MG63 (cell line): ENCODE measurements around the gene SGCD. TPM values are rescaled to one million over a fixed set of nuclear protein-coding genes. Genes with fewer than 3 reads are reported as not detected.

ENCODE experiments used
- DNase-seq: peaks from one replicate; pipeline ENCODE4 v3.0.0-alpha.2; 2020
- H3K27me3 ChIP-seq: fragments of 250-450 bp; sonication (Bioruptor Pico); 2 replicates; pipeline ENCODE4 v1.5.1; 2020; ENCODE audit warnings: mild to moderate bottlenecking, moderate library complexity
- H3K36me3 ChIP-seq: fragments of 250-450 bp; sonication (Bioruptor Pico); 2 replicates; pipeline ENCODE4 v1.5.1; 2020; ENCODE audit warnings: mild to moderate bottlenecking, moderate library complexity
- H3K4me3 ChIP-seq: fragments of 250-450 bp; sonication (Bioruptor Pico); 2 replicates; pipeline ENCODE4 v1.5.1; 2020; ENCODE audit warnings: mild to moderate bottlenecking, moderate library complexity
- H3K9me3 ChIP-seq: fragments of 250-450 bp; sonication (Bioruptor Pico); 2 replicates; pipeline ENCODE4 v1.5.1; 2020; ENCODE audit warnings: mild to moderate bottlenecking, moderate library complexity
- total RNA-seq: library from RNA; depleted of rRNA; stranded (reverse); fragments of >200 nt; shearing (Covaris generic); gene quantifications from 2 replicates; pipeline ENCODE4 v1.2.3, GENCODE V29; 2014; ENCODE audit warnings: low replicate concordance

The SGCD gene
- total RNA-seq, 1 experiment from 2014 or later, result 0.49 TPM

GRCh38 chr5:156388233-156388632 is 61.3 kb downstream of the SGCD start:
- Histone ChIP-seq H3K27me3 (no peaks in the 10 kb centered on the region), H3K9me3 (no peaks in the 10 kb centered on the region), H3K36me3 (no peaks in the 10 kb centered on the region), H3K4me3 (no peak overlapping the region)
- no peak for DNase-seq

GRCh38 chr5:156391139-156391538 is 64.2 kb downstream of the SGCD start:
- no peaks in the 10 kb centered on the region for H3K9me3 ChIP-seq
- H3K4me3 ChIP-seq, result no peak overlapping the region
- no peak for DNase-seq
- no peaks in the 10 kb centered on the region for H3K36me3 ChIP-seq
- H3K27me3 ChIP-seq, result no peaks in the 10 kb centered on the region

GRCh38 chr5:156393980-156394379 is 67.0 kb downstream of the SGCD start:
- Histone ChIP-seq H3K4me3 (no peak overlapping the region), H3K27me3 (no peaks in the 10 kb centered on the region), H3K9me3 (no peaks in the 10 kb centered on the region), H3K36me3 (no peaks in the 10 kb centered on the region)
- no peak for DNase-seq

DNA sequence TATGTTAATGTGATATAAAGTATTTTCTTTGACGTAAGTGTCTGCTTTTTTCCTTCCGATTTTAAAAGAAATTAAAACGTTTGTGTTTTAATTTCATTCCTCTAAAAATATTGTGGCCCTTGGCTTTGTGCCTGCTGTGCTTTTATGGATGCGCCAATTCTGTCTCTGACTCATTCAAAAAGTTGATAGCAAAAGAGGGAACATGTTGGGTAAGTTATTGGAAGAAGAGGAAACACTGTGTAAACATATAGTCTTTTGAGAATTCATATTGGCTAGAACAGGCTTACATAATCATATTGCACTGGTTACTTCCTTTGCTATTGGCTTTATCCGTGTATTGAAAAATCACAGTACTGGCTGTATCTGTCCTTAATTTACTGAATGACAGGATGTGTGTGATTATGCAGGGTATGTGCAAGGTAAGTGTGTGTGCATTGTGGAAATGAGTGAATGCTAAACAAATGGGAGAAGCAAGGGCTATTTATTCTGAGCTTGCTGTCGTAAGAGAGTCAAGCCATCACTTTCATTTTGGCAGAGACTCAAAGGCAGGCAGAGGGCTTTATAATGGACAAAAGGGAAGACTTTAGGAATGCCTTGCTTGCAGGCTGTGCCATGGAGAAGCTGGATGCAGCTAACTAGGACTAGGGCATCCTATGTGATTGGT is 67.8 kb downstream of the SGCD start:
- Histone ChIP-seq H3K27me3 (no peaks in the 10 kb centered on the region), H3K36me3 (no peaks in the 10 kb centered on the region), H3K9me3 (no peaks in the 10 kb centered on the region), H3K4me3 (no peak overlapping the region)
- no peak for DNase-seq

- no peak for DNase-seq
- Histone ChIP-seq H3K36me3 (no peaks in the 10 kb centered on the region), H3K9me3 (no peaks in the 10 kb centered on the region), H3K27me3 (no peaks in the 10 kb centered on the region), H3K4me3 (no peak overlapping the region)
These were observed 68.3 kb downstream of the SGCD start for GRCh38 chr5:156395306-156395675.

GRCh38 chr5:156396063-156396829 is 69.3 kb downstream of the SGCD start:
- Histone ChIP-seq H3K27me3 (no peaks in the 10 kb centered on the region), H3K36me3 (no peaks in the 10 kb centered on the region), H3K9me3 (no peaks in the 10 kb centered on the region), H3K4me3 (no peak overlapping the region)
- no peak for DNase-seq

GRCh38 chr5:156396830-156397081 is 69.8 kb downstream of the SGCD start:
- DNase-seq, result no peak
- Histone ChIP-seq H3K36me3 (no peaks in the 10 kb centered on the region), H3K4me3 (no peak overlapping the region), H3K9me3 (no peaks in the 10 kb centered on the region), H3K27me3 (no peaks in the 10 kb centered on the region)

DNA sequence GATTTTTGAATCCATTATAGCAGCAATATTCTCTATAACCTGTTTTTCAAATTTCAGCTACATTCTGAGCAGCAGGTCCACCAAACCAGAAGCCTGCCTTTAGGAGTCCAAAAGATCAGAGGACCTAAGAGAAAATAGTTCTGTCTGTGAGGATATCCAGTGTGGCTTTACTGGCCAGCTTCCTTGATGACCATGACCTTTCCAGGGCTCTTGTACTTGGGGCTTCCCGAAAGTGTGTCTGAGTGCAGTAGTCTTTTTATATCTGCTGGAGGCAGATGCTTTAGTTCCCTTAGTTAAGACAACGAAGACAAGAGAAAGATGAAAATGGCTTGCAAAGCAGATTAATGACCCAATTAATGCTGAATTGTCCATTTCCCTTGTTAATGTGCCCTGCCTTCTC is 72.4 kb downstream of the SGCD start:
- Histone ChIP-seq H3K36me3 (no peaks in the 10 kb centered on the region), H3K4me3 (no peak overlapping the region), H3K9me3 (no peaks in the 10 kb centered on the region), H3K27me3 (no peaks in the 10 kb centered on the region)
- no peak for DNase-seq

- H3K4me3 ChIP-seq, result no peak overlapping the region
- no peaks in the 10 kb centered on the region for H3K36me3 ChIP-seq
- no peaks in the 10 kb centered on the region for H3K9me3 ChIP-seq
- no peak for DNase-seq
- H3K27me3 ChIP-seq, result no peaks in the 10 kb centered on the region
These were observed 73.4 kb downstream of the SGCD start for GRCh38 chr5:156400231-156400986.

DNA sequence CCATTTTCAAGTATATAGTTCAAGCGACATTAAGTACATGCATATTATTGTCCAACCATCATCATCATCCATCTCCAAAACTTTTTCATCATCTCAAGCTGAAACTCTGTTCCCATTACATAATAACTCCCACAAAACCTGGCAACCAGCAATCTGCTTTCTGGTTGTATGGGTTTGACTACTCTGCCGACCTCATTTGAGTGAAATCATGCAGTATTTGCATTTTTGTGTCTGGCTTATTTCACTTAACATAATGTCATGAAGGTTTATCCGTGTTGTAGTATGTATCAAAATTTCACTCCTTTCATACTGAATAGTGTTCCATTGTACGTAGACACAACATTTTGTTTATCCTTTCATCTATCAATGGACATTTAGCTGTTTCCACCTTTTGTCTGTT is 74.8 kb downstream of the SGCD start:
- H3K4me3 ChIP-seq, result no peak overlapping the region
- no peaks in the 10 kb centered on the region for H3K27me3 ChIP-seq
- no peak for DNase-seq
- H3K9me3 ChIP-seq, result no peaks in the 10 kb centered on the region
- H3K36me3 ChIP-seq, result no peaks in the 10 kb centered on the region

DNA sequence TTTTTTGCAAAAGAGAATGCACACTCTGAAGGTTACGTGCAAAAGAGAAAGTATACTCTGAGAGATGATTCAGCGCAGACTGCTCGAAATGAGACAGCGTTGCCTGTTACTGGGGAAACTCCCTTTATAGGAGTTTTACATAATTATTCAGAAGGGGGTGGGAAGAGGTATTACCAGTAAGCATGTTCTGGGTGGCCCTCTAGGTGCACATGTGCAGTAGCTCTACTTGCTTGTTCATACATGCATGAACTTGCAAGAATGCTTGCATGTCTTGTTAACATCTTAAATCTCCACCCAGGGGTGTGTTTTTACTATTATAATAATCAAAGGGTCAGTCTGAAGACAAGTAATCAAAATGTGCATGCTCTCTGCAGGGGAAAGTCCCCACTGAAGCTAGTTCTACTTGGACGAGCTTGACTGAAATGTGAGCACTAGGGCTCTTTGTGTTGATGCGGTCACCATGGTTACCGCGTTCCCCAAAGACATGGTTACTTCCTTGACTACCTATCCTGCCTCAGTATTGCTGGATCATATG is 75.5 kb downstream of the SGCD start:
- H3K27me3 ChIP-seq, result no peaks in the 10 kb centered on the region
- H3K9me3 ChIP-seq, result peaks cover under 1% of the 10 kb centered on the region; the same call in 1 of the 2 replicates
- no peaks in the 10 kb centered on the region for H3K36me3 ChIP-seq
- no peak overlapping the region for H3K4me3 ChIP-seq
- DNase-seq, result no peak

- no peak for DNase-seq
- Histone ChIP-seq H3K9me3 (peaks cover 4% of the 10 kb centered on the region; the same call in 1 of the 2 replicates), H3K27me3 (no peaks in the 10 kb centered on the region), H3K4me3 (no peak overlapping the region), H3K36me3 (no peaks in the 10 kb centered on the region)
These were observed 79.0 kb downstream of the SGCD start for GRCh38 chr5:156405988-156406387.

DNA sequence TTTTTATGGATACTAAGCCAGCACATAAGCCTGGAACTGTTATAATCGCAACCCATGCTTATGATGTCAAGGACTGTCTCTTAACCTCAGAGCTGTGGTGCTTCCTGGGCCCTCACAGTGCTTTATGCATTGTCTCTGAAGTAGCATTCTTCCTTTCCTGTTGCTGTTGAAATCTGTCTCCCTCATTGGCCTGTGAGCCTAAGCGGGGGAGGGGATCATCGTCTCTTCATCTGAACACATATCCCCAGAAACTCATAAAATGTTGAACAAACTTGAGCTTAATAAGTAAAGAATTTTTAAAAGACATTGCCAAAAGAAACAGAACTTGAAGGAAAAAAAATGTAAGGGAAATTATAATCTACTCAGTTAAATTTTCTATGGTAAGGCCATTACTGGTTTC is 80.3 kb downstream of the SGCD start:
- H3K4me3 ChIP-seq, result no peak overlapping the region
- peaks cover 4% of the 10 kb centered on the region; the same call in 1 of the 2 replicates for H3K9me3 ChIP-seq
- no peaks in the 10 kb centered on the region for H3K36me3 ChIP-seq
- H3K27me3 ChIP-seq, result no peaks in the 10 kb centered on the region
- DNase-seq, result no peak

DNA sequence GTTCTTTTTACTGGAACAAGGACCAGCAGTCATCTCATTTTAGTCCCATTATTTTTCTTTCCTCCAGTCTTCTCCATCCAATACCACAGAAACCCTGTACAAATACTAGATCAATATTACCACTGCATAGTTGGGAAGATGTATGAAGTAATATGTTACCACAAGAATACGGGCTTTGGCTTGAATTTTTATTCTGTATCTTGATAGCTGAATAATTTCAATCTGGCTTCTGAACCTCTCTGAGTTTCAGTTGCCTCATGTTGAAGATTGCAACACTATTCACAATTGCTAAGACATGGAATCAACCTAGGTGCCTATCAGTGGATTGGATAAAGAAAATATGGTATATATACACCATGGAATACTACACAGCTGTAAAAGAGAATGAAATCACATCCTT is 82.9 kb downstream of the SGCD start:
- H3K27me3 ChIP-seq, result no peaks in the 10 kb centered on the region
- H3K4me3 ChIP-seq, result no peak overlapping the region
- DNase-seq, result no peak
- H3K9me3 ChIP-seq, result peaks cover 4% of the 10 kb centered on the region; the same call in 1 of the 2 replicates
- no peaks in the 10 kb centered on the region for H3K36me3 ChIP-seq

- Histone ChIP-seq H3K27me3 (no peaks in the 10 kb centered on the region), H3K4me3 (peak overlapping the region; percentile 9; the same call in 1 of the 2 replicates), H3K36me3 (no peaks in the 10 kb centered on the region), H3K9me3 (peaks cover 4% of the 10 kb centered on the region; the same call in 1 of the 2 replicates)
- DNase-seq, result peak; percentile 64
These were observed 84.2 kb downstream of the SGCD start for GRCh38 chr5:156411185-156411613.

DNA sequence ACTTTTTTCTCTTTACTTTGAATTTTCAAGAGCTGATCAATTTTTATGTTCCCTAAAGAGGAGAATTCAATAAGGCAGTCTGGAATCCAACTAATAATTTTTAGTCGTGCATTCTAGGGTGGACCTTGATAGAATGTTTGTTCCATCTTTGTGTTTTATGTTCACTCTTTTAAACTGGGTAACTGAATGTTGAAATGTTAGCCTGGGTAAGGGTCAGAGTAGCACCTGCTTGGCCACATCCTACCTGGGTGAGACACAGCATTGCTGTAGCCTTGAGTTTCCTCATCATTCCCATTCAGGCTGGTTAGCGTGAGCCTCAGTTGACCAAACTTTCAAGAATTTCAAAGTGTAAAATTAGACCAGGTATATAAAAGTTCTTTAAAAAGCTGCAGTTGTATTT is 85.0 kb downstream of the SGCD start:
- Histone ChIP-seq H3K4me3 (no peak overlapping the region), H3K36me3 (no peaks in the 10 kb centered on the region), H3K27me3 (no peaks in the 10 kb centered on the region), H3K9me3 (peaks cover 4% of the 10 kb centered on the region; the same call in 1 of the 2 replicates)
- no peak for DNase-seq

GRCh38 chr5:156414391-156414790 is 87.4 kb downstream of the SGCD start:
- H3K36me3 ChIP-seq, result no peaks in the 10 kb centered on the region
- DNase-seq, result no peak

More at GRCh38 chr5:156414391-156414790, 87.4 kb downstream of the SGCD start:
- no peaks in the 10 kb centered on the region for H3K27me3 ChIP-seq
- H3K9me3 ChIP-seq, result no peaks in the 10 kb centered on the region
- H3K4me3 ChIP-seq, result no peak overlapping the region
